ENCODE measurements around the gene SLC30A3.

DNA sequence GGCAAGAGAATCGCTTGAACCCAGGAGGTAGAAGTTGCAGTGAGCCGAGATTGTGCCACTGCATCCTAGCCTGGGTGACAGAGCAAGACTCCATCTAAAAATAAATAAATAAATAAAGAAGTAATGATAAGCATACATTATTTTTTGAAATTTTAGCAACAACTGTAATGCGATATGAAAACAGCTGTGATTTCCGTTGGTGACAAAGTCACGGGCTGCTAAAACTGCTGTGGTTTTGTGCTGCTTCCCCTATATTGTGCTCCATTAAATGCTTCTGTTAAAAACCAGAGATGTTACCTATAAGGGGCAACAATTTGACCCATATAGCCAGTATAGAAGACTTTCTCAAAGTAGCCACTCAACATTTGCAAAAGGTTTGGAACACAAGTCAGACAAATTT, 27.7 kb upstream of the SLC30A3 start:
- TF ChIP-seq EP300 (conservative IDR thresholded peaks at IDR 0.05; ENCODE audit: poor library complexity, severe bottlenecking), result no peak
- no peak for TF ChIP-seq EZH2 (IDR thresholded peaks at IDR 0.05; ENCODE audit: borderline replicate concordance, insufficient read depth, low read length, poor library complexity, severe bottlenecking)
- TF ChIP-seq, protein P1, sequence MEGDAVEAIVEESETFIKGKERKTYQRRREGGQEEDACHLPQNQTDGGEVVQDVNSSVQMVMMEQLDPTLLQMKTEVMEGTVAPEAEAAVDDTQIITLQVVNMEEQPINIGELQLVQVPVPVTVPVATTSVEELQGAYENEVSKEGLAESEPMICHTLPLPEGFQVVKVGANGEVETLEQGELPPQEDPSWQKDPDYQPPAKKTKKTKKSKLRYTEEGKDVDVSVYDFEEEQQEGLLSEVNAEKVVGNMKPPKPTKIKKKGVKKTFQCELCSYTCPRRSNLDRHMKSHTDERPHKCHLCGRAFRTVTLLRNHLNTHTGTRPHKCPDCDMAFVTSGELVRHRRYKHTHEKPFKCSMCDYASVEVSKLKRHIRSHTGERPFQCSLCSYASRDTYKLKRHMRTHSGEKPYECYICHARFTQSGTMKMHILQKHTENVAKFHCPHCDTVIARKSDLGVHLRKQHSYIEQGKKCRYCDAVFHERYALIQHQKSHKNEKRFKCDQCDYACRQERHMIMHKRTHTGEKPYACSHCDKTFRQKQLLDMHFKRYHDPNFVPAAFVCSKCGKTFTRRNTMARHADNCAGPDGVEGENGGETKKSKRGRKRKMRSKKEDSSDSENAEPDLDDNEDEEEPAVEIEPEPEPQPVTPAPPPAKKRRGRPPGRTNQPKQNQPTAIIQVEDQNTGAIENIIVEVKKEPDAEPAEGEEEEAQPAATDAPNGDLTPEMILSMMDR (IDR thresholded peaks at IDR 0.05; ENCODE audit: poor library complexity, severe bottlenecking), result no peak
- no peak for TF ChIP-seq RAD21 (conservative IDR thresholded peaks at IDR 0.05)
- no peak for TF ChIP-seq TAF1 (IDR thresholded peaks at IDR 0.05; ENCODE audit: low read depth)
- no peak for TF ChIP-seq MXI1 (conservative IDR thresholded peaks at IDR 0.05; ENCODE audit: poor library complexity, severe bottlenecking)
- TF ChIP-seq, protein P2, sequence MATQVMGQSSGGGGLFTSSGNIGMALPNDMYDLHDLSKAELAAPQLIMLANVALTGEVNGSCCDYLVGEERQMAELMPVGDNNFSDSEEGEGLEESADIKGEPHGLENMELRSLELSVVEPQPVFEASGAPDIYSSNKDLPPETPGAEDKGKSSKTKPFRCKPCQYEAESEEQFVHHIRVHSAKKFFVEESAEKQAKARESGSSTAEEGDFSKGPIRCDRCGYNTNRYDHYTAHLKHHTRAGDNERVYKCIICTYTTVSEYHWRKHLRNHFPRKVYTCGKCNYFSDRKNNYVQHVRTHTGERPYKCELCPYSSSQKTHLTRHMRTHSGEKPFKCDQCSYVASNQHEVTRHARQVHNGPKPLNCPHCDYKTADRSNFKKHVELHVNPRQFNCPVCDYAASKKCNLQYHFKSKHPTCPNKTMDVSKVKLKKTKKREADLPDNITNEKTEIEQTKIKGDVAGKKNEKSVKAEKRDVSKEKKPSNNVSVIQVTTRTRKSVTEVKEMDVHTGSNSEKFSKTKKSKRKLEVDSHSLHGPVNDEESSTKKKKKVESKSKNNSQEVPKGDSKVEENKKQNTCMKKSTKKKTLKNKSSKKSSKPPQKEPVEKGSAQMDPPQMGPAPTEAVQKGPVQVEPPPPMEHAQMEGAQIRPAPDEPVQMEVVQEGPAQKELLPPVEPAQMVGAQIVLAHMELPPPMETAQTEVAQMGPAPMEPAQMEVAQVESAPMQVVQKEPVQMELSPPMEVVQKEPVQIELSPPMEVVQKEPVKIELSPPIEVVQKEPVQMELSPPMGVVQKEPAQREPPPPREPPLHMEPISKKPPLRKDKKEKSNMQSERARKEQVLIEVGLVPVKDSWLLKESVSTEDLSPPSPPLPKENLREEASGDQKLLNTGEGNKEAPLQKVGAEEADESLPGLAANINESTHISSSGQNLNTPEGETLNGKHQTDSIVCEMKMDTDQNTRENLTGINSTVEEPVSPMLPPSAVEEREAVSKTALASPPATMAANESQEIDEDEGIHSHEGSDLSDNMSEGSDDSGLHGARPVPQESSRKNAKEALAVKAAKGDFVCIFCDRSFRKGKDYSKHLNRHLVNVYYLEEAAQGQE (IDR thresholded peaks at IDR 0.05; ENCODE audit: borderline replicate concordance), result no peak
- TF ChIP-seq POLR2AphosphoS5 (IDR thresholded peaks at IDR 0.05), result no peak
- TF ChIP-seq SMC3 (conservative IDR thresholded peaks at IDR 0.05; ENCODE audit: poor library complexity), result no peak

Data from neural cell (in vitro differentiated cells).